Muscle layer of duodenum (tissue), 2 donors: ENCODE data around the gene PRLR.

Experiments
- H3K27ac ChIP-seq: one replicate; pipeline ENCODE4 v1.7.0; 2013; ENCODE audit warnings: mild to moderate bottlenecking, low read length
- H3K27me3 ChIP-seq: one replicate; pipeline ENCODE4 v1.7.0; 2013; ENCODE audit warnings: low read depth, mild to moderate bottlenecking, control low read depth, low read length
- H3K36me3 ChIP-seq, 2 donors: one replicate each; pipeline ENCODE4 v1.7.0; 2013; ENCODE audit warnings: low read length in 2 of 2, control low read depth in 1 of 2, mild to moderate bottlenecking in 1 of 2; ENCODE audit not compliant: insufficient read depth in 2 of 2, control insufficient read depth in 1 of 2
- H3K4me1 ChIP-seq, 2 donors: one replicate each; pipeline ENCODE4 v1.7.0; 2013; ENCODE audit warnings: low read length in 2 of 2, mild to moderate bottlenecking in 2 of 2, control low read depth in 1 of 2, moderate library complexity in 1 of 2; ENCODE audit not compliant: insufficient read depth in 2 of 2, control insufficient read depth in 1 of 2
- H3K4me3 ChIP-seq, 2 donors: one replicate each; pipeline ENCODE4 v1.7.0; 2013; ENCODE audit warnings: low read length in 2 of 2, low read depth in 1 of 2, mild to moderate bottlenecking in 1 of 2
- H3K9me3 ChIP-seq, 2 donors: one replicate each; pipeline ENCODE4 v1.7.0; 2013; ENCODE audit warnings: low read length in 2 of 2, control low read depth in 1 of 2, mild to moderate bottlenecking in 1 of 2; ENCODE audit not compliant: control insufficient read depth in 1 of 2
- donor health status: healthy.

PRLR gene

DNA sequence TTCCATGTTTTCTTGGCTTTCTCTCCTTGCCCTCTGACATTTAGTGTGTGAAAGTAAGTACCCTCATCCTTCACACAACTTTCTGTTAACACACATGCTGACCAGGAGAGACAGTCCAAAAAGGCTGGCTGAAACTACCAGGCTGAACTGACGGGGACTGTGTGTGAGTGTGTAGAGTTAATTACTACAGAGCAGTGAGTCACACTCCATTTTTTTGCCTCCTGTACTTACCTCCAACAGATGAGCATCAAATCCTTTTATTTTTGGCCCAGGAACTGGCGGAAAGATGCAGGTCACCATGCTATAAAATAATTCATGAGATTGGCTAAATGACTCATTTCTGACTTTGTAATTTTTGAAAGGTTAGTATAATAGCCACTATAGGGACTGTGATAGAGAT, 162.3 kb downstream of the PRLR start:
- no peak overlapping the region for H3K4me3 ChIP-seq
- H3K27ac ChIP-seq = no peak overlapping the region
- no peaks in the 10 kb centered on the region for H3K4me1 ChIP-seq
- H3K27me3 ChIP-seq = no peaks in the 10 kb centered on the region
- no peaks in the 10 kb centered on the region for H3K9me3 ChIP-seq
- H3K36me3 ChIP-seq = no peaks in the 10 kb centered on the region

DNA sequence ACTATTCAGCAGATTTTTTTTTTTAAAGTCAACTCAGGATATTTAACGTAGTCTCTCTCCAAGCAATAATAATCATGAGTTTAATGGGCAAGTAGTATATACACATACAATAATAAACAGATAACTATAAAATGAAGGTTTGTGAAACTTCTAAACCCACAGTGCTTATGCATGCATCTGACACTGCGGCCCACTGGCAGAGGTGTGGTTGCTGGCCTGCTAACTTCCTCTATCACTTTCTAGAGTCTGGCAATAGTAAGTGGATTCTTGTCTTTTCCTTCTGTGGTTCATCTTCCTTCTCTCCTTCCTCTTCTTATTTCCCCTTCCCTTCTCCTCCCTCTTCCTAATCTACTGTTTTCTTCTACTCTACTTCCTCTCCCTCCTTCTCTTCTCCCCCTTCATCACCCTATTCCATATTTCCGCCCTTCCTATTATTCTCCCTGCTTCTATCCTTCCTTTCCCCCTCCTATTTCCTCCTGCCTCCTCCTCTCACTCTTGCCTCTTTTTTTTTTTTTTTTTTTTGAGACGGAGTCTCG, 164.0 kb downstream of the PRLR start:
- Histone ChIP-seq H3K36me3 (no peaks in the 10 kb centered on the region), H3K27me3 (no peaks in the 10 kb centered on the region), H3K27ac (no peak overlapping the region), H3K9me3 (no peaks in the 10 kb centered on the region), H3K4me1 (no peaks in the 10 kb centered on the region), H3K4me3 (no peak overlapping the region)

DNA sequence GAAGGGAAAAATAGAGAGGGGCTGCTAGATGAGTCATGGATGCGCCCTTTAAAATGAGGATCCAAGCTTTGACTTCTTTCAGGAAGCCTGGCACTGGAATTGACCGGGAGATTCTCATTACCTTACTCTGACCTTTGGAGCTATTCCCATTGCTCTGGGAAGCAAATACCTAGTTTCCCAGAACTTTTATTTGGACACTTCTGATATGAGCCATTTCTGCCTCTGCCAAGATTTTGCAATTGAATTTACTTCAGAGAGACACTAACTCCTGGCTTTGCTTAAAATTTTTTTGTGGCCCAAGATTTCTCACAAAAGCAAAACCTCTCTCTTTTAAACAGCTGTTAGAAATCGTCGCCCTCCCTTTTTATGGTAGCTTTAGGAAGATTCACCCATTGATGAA, 166.9 kb downstream of the PRLR start:
- no peaks in the 10 kb centered on the region for H3K36me3 ChIP-seq
- H3K27me3 ChIP-seq = no peaks in the 10 kb centered on the region
- H3K4me3 ChIP-seq = no peak overlapping the region
- no peak overlapping the region for H3K27ac ChIP-seq
- no peaks in the 10 kb centered on the region for H3K4me1 ChIP-seq
- H3K9me3 ChIP-seq = no peaks in the 10 kb centered on the region

DNA sequence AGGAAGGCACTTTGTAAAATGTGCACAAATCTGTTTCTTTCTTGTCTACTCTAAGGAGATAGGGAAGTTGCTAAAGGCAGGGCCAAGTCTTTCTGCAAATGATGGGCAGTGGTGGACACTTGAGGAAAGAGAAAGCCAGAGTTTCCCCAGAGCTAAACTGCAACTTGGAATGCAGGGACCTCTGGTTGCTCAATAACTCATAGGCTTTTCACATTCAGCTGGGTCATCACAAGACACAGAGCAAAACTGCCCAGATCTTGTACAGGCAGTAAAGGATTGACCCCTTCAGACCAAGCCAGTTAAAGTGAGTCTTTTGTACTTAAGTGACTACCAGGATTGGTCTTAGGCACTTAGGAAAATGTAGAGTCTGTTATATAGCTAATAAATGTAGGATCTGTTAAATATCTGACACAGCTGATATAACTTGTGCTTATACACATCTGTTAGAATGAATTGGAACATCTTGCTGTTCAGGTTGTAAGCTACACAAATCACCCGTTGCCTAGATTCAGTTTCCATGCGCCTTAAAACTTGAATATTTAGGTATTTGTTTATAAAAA, 169.0 kb downstream of the PRLR start:
- Histone ChIP-seq H3K9me3 (no peaks in the 10 kb centered on the region), H3K4me3 (no peak overlapping the region), H3K27ac (no peak overlapping the region), H3K4me1 (no peaks in the 10 kb centered on the region), H3K36me3 (no peaks in the 10 kb centered on the region), H3K27me3 (no peaks in the 10 kb centered on the region)

DNA sequence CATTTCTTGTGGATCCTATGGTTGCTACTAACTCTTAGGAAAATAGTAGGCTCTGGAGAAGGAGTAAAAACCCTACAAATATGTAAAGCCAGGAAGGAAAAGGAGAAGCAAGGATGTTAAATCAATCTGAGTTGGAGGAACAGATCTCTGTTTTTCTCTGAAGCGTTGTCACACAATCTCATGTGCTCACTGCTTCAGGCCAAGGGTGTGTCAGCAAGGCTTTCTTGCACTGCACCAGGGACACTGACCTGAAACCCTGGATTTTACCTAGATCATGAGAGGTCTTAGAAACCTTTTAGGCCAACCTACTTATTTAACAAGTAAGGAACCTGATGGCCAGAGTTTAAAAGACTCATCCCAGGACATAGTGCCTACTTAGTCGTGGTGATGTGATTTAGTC, 170.1 kb downstream of the PRLR start:
- Histone ChIP-seq H3K27me3 (no peaks in the 10 kb centered on the region), H3K4me3 (no peak overlapping the region), H3K4me1 (no peaks in the 10 kb centered on the region), H3K27ac (no peak overlapping the region), H3K36me3 (no peaks in the 10 kb centered on the region), H3K9me3 (no peaks in the 10 kb centered on the region)

DNA sequence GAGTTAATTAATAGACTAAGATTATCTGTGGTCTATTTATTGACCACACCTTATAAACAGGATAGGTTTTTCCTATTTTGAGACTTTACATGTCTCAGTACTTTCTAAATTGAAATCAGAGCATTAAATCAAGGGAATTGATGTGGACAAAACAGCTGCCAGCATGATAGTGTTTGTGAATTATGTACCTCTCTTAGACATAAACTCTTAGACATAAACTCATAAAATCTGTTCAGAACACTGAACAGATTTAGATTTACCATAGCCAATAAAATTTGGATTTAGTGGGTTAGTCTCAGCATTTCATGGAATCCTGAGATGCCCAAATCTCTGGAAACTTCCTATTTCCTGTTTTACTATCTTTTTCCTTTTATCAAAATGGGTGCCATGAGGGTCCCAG, 171.0 kb downstream of the PRLR start:
- H3K9me3 ChIP-seq = no peaks in the 10 kb centered on the region
- no peaks in the 10 kb centered on the region for H3K36me3 ChIP-seq
- H3K27me3 ChIP-seq = no peaks in the 10 kb centered on the region
- no peaks in the 10 kb centered on the region for H3K4me1 ChIP-seq
- no peak overlapping the region for H3K4me3 ChIP-seq
- H3K27ac ChIP-seq = no peak overlapping the region

DNA sequence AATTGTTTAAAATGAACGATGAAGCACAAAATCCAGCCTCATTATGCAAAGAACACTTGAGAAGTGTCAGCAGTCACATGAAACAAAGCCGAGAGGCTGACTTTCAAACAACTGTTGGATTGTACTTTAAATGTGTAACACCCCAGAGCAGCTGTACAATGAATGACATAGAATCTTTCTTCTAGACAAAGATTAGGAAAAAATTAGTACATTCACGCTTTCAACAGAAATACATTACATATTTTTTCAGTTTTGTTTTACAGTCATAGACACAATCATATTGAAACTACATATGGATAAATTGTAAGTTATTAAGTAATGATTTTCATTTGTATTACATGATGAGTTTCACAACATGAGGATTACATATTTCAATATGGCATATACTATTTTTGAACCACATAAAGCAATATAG, 171.9 kb downstream of the PRLR start:
- H3K27me3 ChIP-seq = no peaks in the 10 kb centered on the region
- H3K36me3 ChIP-seq = no peaks in the 10 kb centered on the region
- no peaks in the 10 kb centered on the region for H3K9me3 ChIP-seq
- H3K4me3 ChIP-seq = no peak overlapping the region
- H3K4me1 ChIP-seq = no peaks in the 10 kb centered on the region
- H3K27ac ChIP-seq = no peak overlapping the region

DNA sequence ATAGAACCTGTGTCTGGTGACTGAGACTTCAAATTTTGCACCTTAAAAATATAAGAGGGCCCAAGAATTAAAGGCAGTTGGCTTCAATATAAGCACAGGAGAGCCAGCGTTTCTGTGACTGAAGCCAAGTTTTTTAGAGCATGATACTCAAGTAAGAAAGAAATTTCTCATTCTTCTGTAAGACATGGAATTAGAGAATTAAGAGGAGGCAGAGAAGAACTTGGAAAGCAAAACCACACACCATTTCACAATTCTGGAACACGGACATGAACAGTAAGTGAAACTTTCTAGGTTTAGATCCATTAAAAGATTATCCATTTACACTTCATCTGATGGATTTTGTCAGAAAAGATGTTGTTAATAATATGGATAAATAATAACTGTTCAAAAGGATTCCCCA, 173.6 kb downstream of the PRLR start:
- Histone ChIP-seq H3K4me1 (no peaks in the 10 kb centered on the region), H3K27me3 (no peaks in the 10 kb centered on the region), H3K4me3 (no peak overlapping the region), H3K9me3 (no peaks in the 10 kb centered on the region), H3K27ac (no peak overlapping the region), H3K36me3 (no peaks in the 10 kb centered on the region)

DNA sequence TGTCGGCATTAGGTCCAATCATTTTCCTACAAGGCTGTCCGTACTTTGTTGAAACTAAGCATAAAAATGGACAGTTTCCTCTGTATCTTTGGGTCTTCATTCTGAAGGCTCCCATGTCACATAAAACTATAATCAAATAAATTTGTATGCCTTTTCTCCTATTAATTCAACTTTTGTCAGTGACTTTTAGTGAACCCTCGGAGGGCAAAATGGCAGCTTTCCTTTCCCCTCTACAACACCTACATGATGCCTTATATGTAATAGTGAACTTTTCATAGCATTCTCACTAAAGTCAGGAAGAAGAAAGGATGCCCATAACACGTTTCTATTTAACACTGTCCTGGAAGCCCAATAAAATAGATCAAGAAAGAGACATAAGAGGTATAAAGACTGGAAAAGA, 177.4 kb downstream of the PRLR start:
- Histone ChIP-seq H3K27ac (no peak overlapping the region), H3K9me3 (no peaks in the 10 kb centered on the region), H3K27me3 (no peaks in the 10 kb centered on the region), H3K4me1 (no peaks in the 10 kb centered on the region), H3K4me3 (no peak overlapping the region), H3K36me3 (no peaks in the 10 kb centered on the region)

DNA sequence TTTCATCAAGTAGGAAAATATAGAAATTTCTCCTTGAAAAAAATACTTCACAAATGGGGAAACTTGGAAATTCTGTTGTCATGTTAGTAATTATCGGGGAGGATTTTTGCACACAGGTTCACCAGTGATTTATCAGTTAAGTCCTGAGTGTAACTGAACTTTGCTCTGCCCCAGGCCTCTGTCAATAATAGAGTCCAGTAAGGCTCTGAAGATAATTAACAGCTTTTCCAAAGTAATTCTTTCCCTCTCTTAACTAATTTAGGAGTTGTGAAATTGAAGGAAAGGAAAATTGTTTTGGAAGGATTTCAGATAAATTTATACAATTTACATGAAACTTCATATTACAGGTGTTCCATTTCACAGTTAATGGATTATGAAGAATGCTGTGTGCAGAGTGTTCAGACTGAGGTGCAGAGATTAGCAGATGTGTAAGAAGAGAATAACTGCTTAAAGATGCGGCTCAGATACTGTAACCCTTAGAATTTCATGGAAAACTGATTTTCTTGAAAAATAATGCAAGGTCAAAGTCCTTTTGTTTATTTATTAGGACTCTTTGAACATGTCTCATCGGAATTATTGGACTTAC, 179.7 kb downstream of the PRLR start:
- H3K4me1 ChIP-seq = no peaks in the 10 kb centered on the region
- H3K4me3 ChIP-seq = no peak overlapping the region
- no peak overlapping the region for H3K27ac ChIP-seq
- no peaks in the 10 kb centered on the region for H3K27me3 ChIP-seq
- no peaks in the 10 kb centered on the region for H3K9me3 ChIP-seq
- no peaks in the 10 kb centered on the region for H3K36me3 ChIP-seq

DNA sequence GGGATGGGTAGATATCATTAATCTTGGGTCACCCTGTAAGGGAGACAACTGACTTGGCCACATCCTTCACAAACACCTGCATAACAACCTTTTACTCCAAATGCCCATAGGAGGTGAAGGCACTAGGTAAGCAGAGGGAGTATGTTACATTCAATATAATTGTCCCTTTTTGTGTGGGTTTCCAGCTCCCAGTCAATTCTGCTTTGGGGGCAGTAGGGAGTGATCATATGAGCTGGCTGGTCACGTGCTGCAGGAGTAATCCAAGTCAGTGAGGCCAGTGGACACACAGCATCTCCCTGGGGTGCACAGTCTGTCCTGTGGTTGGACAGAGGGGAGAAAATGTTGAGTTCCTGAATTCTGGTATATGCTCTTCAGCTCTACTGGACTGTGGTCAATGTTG, 181.4 kb downstream of the PRLR start:
- Histone ChIP-seq H3K27ac (no peak overlapping the region), H3K4me3 (no peak overlapping the region), H3K9me3 (no peaks in the 10 kb centered on the region), H3K27me3 (no peaks in the 10 kb centered on the region), H3K36me3 (no peaks in the 10 kb centered on the region), H3K4me1 (no peaks in the 10 kb centered on the region)

DNA sequence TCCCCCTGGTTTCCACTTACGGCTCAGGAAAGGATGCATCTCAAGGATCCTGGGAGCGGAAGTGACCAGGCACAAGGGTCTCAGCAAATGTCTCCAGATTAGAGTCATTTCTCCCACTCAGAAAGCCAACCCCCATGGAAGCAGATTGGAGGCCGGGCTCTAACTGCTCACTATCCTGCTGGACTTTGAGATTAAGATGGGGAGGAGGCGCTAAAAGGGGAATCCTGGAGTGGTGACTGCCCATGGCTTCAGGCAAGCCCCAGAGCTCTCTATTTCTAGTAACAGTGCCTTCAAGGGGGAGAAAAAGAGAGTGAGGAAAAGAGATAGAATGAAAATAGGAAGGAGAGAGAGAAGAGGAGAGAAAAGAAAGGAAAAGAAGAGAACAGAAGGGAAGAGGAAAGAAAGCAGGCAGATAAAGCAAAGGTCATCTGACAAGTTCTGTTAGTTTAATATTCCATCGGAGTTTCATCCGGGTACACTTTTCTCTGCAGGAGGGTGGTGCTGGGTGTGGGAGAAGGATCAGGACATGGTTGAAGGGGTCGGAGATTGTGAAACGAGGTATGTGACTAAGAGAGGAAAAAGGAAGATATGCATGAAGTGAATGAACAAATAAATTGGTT, 182.4 kb downstream of the PRLR start, which contains the start of gene AGXT2:
Gene AGXT2 (minus strand): TSS at position 165 of the 620 bp plus-strand sequence. CDS start 57 bp downstream, at position 108.
- no peaks in the 10 kb centered on the region for H3K9me3 ChIP-seq
- H3K27me3 ChIP-seq = no peaks in the 10 kb centered on the region
- H3K4me1 ChIP-seq = no peaks in the 10 kb centered on the region
- no peaks in the 10 kb centered on the region for H3K36me3 ChIP-seq
- H3K4me3 ChIP-seq = no peak within 1 kb of the TSS
- H3K27ac ChIP-seq = no peak within 1 kb of the TSS
